ENCODE measurements around the gene DNAJC30. TPM values are rescaled to one million over a fixed set of nuclear protein-coding genes. Genes with fewer than 3 reads are reported as not detected.

Gene DNAJC30
- total RNA-seq, 1 donor from 2014 or later, result 8.4 TPM

GRCh38 chr7:73683788-73684693, 788 bp upstream of the DNAJC30 start:
- peak overlapping the region; percentile 100 for H3K4me3 Mint-ChIP-seq (ENCODE audit: unreplicated experiment)
- peak overlapping the region; percentile 85 for H3K27ac Mint-ChIP-seq (ENCODE audit: unreplicated experiment)
- H3K4me1 Mint-ChIP-seq (ENCODE audit: low read depth, unreplicated experiment), result peaks cover 13% of the 10 kb centered on the region
- no peak for TF ChIP-seq CTCF (IDR thresholded peaks at IDR 0.05; ENCODE audit: partially characterized antibody, unreplicated experiment)
- no peak for DNase-seq
- H3K27me3 Mint-ChIP-seq (ENCODE audit: unreplicated experiment), result peaks cover 3% of the 10 kb centered on the region
- peaks cover 10% of the 10 kb centered on the region for H3K9me3 Mint-ChIP-seq (ENCODE audit: unreplicated experiment)
- H3K36me3 Mint-ChIP-seq (ENCODE audit: unreplicated experiment), result peaks cover 1% of the 10 kb centered on the region

- Mint-ChIP-seq H3K27me3 (ENCODE audit: unreplicated experiment) (peaks cover 3% of the 10 kb centered on the region), H3K27ac (ENCODE audit: unreplicated experiment) (peak overlapping the region; percentile 64), H3K4me1 (ENCODE audit: low read depth, unreplicated experiment) (peaks cover 13% of the 10 kb centered on the region), H3K4me3 (ENCODE audit: unreplicated experiment) (peak overlapping the region; percentile 100), H3K9me3 (ENCODE audit: unreplicated experiment) (peaks cover 10% of the 10 kb centered on the region), H3K36me3 (ENCODE audit: unreplicated experiment) (peaks cover 4% of the 10 kb centered on the region)
- no peak for DNase-seq
- TF ChIP-seq CTCF (IDR thresholded peaks at IDR 0.05; ENCODE audit: partially characterized antibody, unreplicated experiment), result no peak
Measured at GRCh38 chr7:73682745-73683055, 553 bp downstream of the DNAJC30 start.

GRCh38 chr7:73681031-73681430, 2.2 kb downstream of the DNAJC30 start:
- no peak for DNase-seq
- Mint-ChIP-seq H3K9me3 (ENCODE audit: unreplicated experiment) (peaks cover 10% of the 10 kb centered on the region), H3K27ac (ENCODE audit: unreplicated experiment) (no peak overlapping the region), H3K4me3 (ENCODE audit: unreplicated experiment) (peak overlapping the region; percentile 39), H3K36me3 (ENCODE audit: unreplicated experiment) (peaks cover 4% of the 10 kb centered on the region), H3K27me3 (ENCODE audit: unreplicated experiment) (peaks cover 3% of the 10 kb centered on the region), H3K4me1 (ENCODE audit: low read depth, unreplicated experiment) (peaks cover 13% of the 10 kb centered on the region)
- no peak for TF ChIP-seq CTCF (IDR thresholded peaks at IDR 0.05; ENCODE audit: partially characterized antibody, unreplicated experiment)

GRCh38 chr7:73680501-73680900, 2.8 kb downstream of the DNAJC30 start:
- no peak for DNase-seq
- H3K36me3 Mint-ChIP-seq (ENCODE audit: unreplicated experiment), result peaks cover 4% of the 10 kb centered on the region
- H3K27ac Mint-ChIP-seq (ENCODE audit: unreplicated experiment), result no peak overlapping the region
- no peak for TF ChIP-seq CTCF (IDR thresholded peaks at IDR 0.05; ENCODE audit: partially characterized antibody, unreplicated experiment)
- peaks cover 13% of the 10 kb centered on the region for H3K4me1 Mint-ChIP-seq (ENCODE audit: low read depth, unreplicated experiment)
- H3K4me3 Mint-ChIP-seq (ENCODE audit: unreplicated experiment), result no peak overlapping the region
- H3K27me3 Mint-ChIP-seq (ENCODE audit: unreplicated experiment), result peaks cover 3% of the 10 kb centered on the region
- peaks cover 10% of the 10 kb centered on the region for H3K9me3 Mint-ChIP-seq (ENCODE audit: unreplicated experiment)

GRCh38 chr7:73679709-73680108, 3.5 kb downstream of the DNAJC30 start:
- Mint-ChIP-seq H3K27me3 (ENCODE audit: unreplicated experiment) (peaks cover 3% of the 10 kb centered on the region), H3K4me1 (ENCODE audit: low read depth, unreplicated experiment) (peaks cover 13% of the 10 kb centered on the region), H3K27ac (ENCODE audit: unreplicated experiment) (no peak overlapping the region), H3K4me3 (ENCODE audit: unreplicated experiment) (no peak overlapping the region), H3K9me3 (ENCODE audit: unreplicated experiment) (peaks cover 10% of the 10 kb centered on the region), H3K36me3 (ENCODE audit: unreplicated experiment) (peaks cover 4% of the 10 kb centered on the region)
- no peak for DNase-seq
- no peak for TF ChIP-seq CTCF (IDR thresholded peaks at IDR 0.05; ENCODE audit: partially characterized antibody, unreplicated experiment)
